ENCODE measurements around the gene STAT5B.

STAT5B gene

DNA sequence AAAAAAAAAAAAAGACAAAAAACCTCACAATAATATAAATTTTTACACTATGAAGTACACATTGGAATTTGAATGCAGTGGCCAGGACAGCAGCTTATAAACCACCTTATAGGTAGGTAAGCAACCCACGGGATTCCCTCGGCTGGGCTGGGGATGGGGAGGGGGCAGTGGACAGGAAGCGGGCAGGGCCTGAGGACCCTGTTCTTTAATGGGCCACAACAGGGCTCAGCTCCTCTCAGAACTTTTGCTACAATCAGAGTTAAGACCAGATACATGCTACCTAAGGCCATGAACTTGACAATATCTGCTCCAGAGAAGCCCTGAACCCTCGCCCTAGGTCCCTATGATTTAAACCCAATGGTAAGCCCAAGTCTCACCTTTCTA lies 37.2 kb upstream of the STAT5B start:
- no peak overlapping the region for H3K27ac ChIP-seq (ENCODE audit: low read depth, low read length)
- no peaks in the 10 kb centered on the region for H3K9me3 ChIP-seq (ENCODE audit: insufficient read depth, low read length)
- no peak for TF ChIP-seq EZH2phosphoT487 (conservative IDR thresholded peaks at IDR 0.05; ENCODE audit: low read length)
- TF ChIP-seq, protein P1, sequence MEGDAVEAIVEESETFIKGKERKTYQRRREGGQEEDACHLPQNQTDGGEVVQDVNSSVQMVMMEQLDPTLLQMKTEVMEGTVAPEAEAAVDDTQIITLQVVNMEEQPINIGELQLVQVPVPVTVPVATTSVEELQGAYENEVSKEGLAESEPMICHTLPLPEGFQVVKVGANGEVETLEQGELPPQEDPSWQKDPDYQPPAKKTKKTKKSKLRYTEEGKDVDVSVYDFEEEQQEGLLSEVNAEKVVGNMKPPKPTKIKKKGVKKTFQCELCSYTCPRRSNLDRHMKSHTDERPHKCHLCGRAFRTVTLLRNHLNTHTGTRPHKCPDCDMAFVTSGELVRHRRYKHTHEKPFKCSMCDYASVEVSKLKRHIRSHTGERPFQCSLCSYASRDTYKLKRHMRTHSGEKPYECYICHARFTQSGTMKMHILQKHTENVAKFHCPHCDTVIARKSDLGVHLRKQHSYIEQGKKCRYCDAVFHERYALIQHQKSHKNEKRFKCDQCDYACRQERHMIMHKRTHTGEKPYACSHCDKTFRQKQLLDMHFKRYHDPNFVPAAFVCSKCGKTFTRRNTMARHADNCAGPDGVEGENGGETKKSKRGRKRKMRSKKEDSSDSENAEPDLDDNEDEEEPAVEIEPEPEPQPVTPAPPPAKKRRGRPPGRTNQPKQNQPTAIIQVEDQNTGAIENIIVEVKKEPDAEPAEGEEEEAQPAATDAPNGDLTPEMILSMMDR (IDR thresholded peaks at IDR 0.05; ENCODE audit: insufficient read depth, low read length, poor library complexity, severe bottlenecking) = no peak
- H2AFZ ChIP-seq (ENCODE audit: low read depth, low read length, severe bottlenecking) = no peak overlapping the region
- H4K20me1 ChIP-seq (ENCODE audit: low read depth, low read length) = no peaks in the 10 kb centered on the region
- H3K4me2 ChIP-seq (ENCODE audit: low read depth, low read length, poor library complexity, severe bottlenecking) = no peak overlapping the region
- H3K4me3 ChIP-seq (ENCODE audit: insufficient read depth, low read length, poor library complexity, severe bottlenecking) = no peak overlapping the region
- H3K36me3 ChIP-seq (ENCODE audit: low read length) = no peaks in the 10 kb centered on the region
- H3K9ac ChIP-seq (ENCODE audit: low read length) = no peak overlapping the region
- no peaks in the 10 kb centered on the region for H3F3A ChIP-seq (ENCODE audit: insufficient read depth)
- H3K9me2 ChIP-seq (replicated peaks; ENCODE audit: insufficient read depth, low read length) = no peaks in the 10 kb centered on the region
- no peaks in the 10 kb centered on the region for H3K79me2 ChIP-seq (ENCODE audit: insufficient read depth, low read length)
- H3K27me3 ChIP-seq (ENCODE audit: low read length) = no peaks in the 10 kb centered on the region

DNA sequence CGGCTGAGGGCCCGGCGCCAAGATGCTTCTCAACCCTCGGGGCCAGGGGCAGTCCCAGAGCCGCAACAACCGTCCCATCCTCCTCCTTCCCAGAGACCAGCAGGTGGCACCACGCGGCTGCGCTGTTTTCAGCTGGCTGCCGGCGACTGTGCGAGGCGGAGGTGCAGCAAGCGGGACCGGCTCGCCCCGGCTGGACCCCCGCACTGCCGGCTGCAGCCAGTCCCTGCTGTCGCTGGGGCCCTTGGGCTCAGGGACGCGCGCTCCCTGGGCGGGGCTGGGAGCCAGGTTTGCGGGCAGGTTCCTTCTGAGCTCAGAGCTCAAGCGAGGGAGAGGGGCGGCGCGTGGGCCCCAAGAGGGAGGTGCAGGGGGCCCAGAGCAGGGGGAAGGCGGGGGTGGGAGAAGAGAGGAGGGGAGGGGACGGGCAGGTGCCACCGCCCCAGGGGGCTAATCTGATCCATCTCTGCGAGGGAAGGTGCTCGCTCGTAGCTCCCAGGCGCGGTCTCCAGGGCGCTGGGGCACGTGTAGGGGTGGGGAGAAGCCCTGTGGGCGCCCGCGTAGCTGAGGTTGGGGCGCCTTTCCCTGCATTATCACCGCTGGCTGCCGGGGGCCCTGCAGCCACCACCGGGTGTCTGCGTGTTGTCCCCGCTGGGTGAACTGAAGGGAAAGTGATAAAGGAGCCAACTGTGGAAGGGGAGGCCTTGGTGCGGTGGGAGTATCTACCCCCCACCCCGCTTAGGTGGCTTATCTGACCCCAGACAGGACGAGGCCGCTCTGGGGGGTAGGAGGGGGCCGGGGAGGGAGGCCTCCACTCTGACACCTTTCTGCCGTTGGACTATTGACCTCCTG lies 36.3 kb upstream of the STAT5B start:
- Histone ChIP-seq H2AFZ (ENCODE audit: low read depth, low read length, severe bottlenecking) (peak overlapping the region; percentile 55), H3K79me2 (ENCODE audit: insufficient read depth, low read length) (no peaks in the 10 kb centered on the region), H3K27me3 (ENCODE audit: low read length) (no peaks in the 10 kb centered on the region), H3K9me3 (ENCODE audit: insufficient read depth, low read length) (no peaks in the 10 kb centered on the region), H3K4me2 (ENCODE audit: low read depth, low read length, poor library complexity, severe bottlenecking) (peak overlapping the region; percentile 56), H4K20me1 (ENCODE audit: low read depth, low read length) (no peaks in the 10 kb centered on the region), H3K9ac (ENCODE audit: low read length) (peak overlapping the region; percentile 38; the same call in 1 of the 2 replicates), H3K4me3 (ENCODE audit: insufficient read depth, low read length, poor library complexity, severe bottlenecking) (no peak overlapping the region), H3K36me3 (ENCODE audit: low read length) (no peaks in the 10 kb centered on the region), H3K27ac (ENCODE audit: low read depth, low read length) (no peak overlapping the region), H3F3A (ENCODE audit: insufficient read depth) (no peaks in the 10 kb centered on the region), H3K9me2 (replicated peaks; ENCODE audit: insufficient read depth, low read length) (no peaks in the 10 kb centered on the region)
- TF ChIP-seq EZH2phosphoT487 (conservative IDR thresholded peaks at IDR 0.05; ENCODE audit: low read length) = no peak
- TF ChIP-seq, protein P1 (IDR thresholded peaks at IDR 0.05; ENCODE audit: insufficient read depth, low read length, poor library complexity, severe bottlenecking) = peak; percentile 74

DNA sequence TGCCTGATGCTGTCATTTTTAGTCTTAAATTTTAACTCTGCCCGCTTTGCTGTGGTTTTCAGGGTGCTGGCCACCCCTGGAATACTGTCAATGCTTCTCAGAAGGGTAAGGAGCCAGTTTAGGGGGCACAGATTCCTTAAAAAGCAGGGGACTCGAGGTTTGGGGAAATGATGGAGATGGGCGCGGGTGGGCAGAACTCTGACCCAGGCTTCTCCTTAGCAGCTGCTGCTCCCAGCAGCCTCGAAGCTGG lies 35.8 kb upstream of the STAT5B start:
- Histone ChIP-seq H3K4me2 (ENCODE audit: low read depth, low read length, poor library complexity, severe bottlenecking) (peak overlapping the region; percentile 56), H3K9me3 (ENCODE audit: insufficient read depth, low read length) (no peaks in the 10 kb centered on the region), H3K79me2 (ENCODE audit: insufficient read depth, low read length) (no peaks in the 10 kb centered on the region), H3K4me3 (ENCODE audit: insufficient read depth, low read length, poor library complexity, severe bottlenecking) (no peak overlapping the region), H2AFZ (ENCODE audit: low read depth, low read length, severe bottlenecking) (no peak overlapping the region), H3K27me3 (ENCODE audit: low read length) (no peaks in the 10 kb centered on the region), H3K27ac (ENCODE audit: low read depth, low read length) (no peak overlapping the region), H3K9me2 (replicated peaks; ENCODE audit: insufficient read depth, low read length) (no peaks in the 10 kb centered on the region), H4K20me1 (ENCODE audit: low read depth, low read length) (no peaks in the 10 kb centered on the region), H3K9ac (ENCODE audit: low read length) (0 out of 2 replicates have a peak overlapping the region, but pooled peaks have one; percentile 38), H3F3A (ENCODE audit: insufficient read depth) (no peaks in the 10 kb centered on the region), H3K36me3 (ENCODE audit: low read length) (no peaks in the 10 kb centered on the region)
- TF ChIP-seq, protein P1 (IDR thresholded peaks at IDR 0.05; ENCODE audit: insufficient read depth, low read length, poor library complexity, severe bottlenecking) = no peak
- TF ChIP-seq EZH2phosphoT487 (conservative IDR thresholded peaks at IDR 0.05; ENCODE audit: low read length) = no peak
